ENCODE measurements around the gene CCR7. TPM values are rescaled to one million over a fixed set of nuclear protein-coding genes. Genes with fewer than 3 reads are reported as not detected.

Gene CCR7
- total and polyA plus RNA-seq, 2 donors from 2014 or later: 0.17 to 7.1 TPM

DNA sequence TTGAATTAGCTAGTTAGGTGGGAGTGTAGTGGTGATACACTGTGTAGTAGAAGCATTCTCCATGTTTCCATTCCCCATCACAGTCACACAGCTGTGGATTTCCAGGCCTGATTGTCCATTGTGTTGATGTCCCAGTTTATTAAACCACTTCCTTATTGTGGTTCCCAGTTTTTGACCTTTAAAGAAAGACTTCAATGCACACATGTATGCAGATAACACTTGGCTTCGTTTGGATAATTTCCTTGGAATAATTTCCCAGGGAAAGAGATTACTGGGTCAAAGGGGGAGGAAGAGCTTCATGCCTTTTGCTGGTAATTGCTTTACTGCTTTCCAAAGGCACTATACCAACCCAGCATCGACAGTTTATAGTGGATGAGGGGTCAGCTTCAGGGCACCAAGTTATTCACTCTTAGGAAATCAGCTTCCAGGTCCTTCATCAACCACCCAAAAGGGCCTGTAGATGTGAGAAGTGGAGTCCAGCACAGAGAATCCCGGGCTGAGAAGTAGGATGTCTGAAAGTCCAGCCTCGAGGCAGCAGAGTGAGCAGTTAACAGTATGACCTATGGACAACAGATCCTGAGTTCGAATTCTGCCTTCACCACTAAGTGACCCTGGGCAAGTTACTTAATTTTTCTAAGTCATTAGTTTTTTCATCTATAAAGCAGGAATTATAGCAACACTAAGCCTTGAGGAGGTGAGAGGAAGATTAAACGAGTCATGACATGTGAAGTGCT is 32.6 kb downstream of the CCR7 start:
- intact Hi-C loops (cut with DNase I): loop anchor here (10.0 kb wide), 1 partner anchor 88 kb away; the partner anchor contains the start of gene IGFBP4
- DNase-seq (peak in 1 of 5 donors; percentile 41), FAIRE-seq (no peak)
- Histone ChIP-seq H3K4me3 (ENCODE audit: low read length in 3 of 3) (no peak overlapping the region), H3K27me3 (ENCODE audit: control insufficient read depth, insufficient read depth, low read length) (no peaks in the 10 kb centered on the region), H3K9ac (ENCODE audit: low read length in 3 of 3) (peak overlapping the region in 1 of 3 donors; percentile 53), H3K4me1 (ENCODE audit: control insufficient read depth in 2 of 3, insufficient read depth in 2 of 3, low read depth in 1 of 3, low read length in 3 of 3) (peaks cover 2 to 28% (median 21%) of the 10 kb centered on the region in 3 donors), H3K9me3 (ENCODE audit: control insufficient read depth in 2 of 3, insufficient read depth in 1 of 3, low read length in 3 of 3) (no peaks in the 10 kb centered on the region), H3K36me3 (ENCODE audit: control insufficient read depth in 2 of 3, insufficient read depth in 3 of 3, low read length in 3 of 3) (no peaks in the 10 kb centered on the region), H3K27ac (ENCODE audit: low read depth in 2 of 2, low read length in 2 of 2) (peak overlapping the region in 1 of 2 donors; percentile 15)
- TF ChIP-seq, protein P1, sequence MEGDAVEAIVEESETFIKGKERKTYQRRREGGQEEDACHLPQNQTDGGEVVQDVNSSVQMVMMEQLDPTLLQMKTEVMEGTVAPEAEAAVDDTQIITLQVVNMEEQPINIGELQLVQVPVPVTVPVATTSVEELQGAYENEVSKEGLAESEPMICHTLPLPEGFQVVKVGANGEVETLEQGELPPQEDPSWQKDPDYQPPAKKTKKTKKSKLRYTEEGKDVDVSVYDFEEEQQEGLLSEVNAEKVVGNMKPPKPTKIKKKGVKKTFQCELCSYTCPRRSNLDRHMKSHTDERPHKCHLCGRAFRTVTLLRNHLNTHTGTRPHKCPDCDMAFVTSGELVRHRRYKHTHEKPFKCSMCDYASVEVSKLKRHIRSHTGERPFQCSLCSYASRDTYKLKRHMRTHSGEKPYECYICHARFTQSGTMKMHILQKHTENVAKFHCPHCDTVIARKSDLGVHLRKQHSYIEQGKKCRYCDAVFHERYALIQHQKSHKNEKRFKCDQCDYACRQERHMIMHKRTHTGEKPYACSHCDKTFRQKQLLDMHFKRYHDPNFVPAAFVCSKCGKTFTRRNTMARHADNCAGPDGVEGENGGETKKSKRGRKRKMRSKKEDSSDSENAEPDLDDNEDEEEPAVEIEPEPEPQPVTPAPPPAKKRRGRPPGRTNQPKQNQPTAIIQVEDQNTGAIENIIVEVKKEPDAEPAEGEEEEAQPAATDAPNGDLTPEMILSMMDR (IDR thresholded peaks at IDR 0.05; ENCODE audit: borderline replicate concordance, extremely low read depth, insufficient read depth): no peak

DNA sequence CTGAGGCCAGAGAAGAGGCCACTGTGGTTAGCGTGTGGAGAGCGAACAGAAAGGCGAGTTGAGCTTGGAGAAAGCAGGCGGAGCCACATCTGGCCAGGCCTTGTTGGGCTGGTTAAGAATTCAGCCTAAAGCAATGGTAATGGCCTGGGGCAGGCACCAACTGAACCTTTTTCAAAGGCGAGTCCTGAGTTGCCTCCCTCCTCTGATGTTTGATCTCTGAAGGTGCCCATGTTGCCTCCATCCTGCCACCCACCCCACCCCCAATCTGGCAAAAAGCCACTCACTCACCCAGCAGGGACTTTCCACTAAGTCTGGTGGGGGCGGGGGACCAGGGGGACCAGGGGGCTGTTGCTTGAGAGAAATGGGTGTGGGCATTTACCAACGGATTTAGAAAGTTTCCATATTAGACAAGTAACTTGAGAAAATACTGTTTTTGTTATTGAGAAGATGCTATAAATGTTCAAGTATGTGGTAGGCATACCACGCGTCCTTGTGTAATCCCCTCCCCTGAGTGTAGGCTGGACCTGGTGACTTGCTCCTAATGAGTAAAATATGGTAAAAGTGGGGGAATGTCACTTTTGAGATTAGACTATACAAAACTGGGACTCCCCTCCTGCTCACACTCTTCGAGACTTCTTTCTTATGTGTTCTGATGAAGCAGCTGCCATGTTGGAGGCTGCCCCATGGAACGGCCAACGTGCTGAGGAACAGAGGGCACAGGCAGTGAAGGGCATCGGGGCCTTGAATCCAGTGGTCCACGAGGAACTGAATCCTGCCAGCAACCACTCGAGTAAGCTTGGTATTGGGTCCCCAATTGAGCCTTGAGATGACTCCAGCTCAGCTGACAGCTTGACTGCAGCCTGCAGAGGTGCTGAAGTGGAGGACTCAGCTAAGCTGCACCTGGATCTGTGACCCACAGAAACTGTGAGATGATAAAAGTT is 34.0 kb downstream of the CCR7 start:
- Histone ChIP-seq H3K27ac (ENCODE audit: low read depth in 2 of 2, low read length in 2 of 2) (no peak overlapping the region), H3K9me3 (ENCODE audit: control insufficient read depth in 2 of 3, insufficient read depth in 1 of 3, low read length in 3 of 3) (no peaks in the 10 kb centered on the region), H3K27me3 (ENCODE audit: control insufficient read depth, insufficient read depth, low read length) (no peaks in the 10 kb centered on the region), H3K4me3 (ENCODE audit: low read length in 3 of 3) (no peak overlapping the region), H3K9ac (ENCODE audit: low read length in 3 of 3) (no peak overlapping the region), H3K36me3 (ENCODE audit: control insufficient read depth in 2 of 3, insufficient read depth in 3 of 3, low read length in 3 of 3) (no peaks in the 10 kb centered on the region), H3K4me1 (ENCODE audit: control insufficient read depth in 2 of 3, insufficient read depth in 2 of 3, low read depth in 1 of 3, low read length in 3 of 3) (peaks cover 2 to 21% (median 21%) of the 10 kb centered on the region in 3 donors)
- intact Hi-C loops (cut with DNase I): loop anchor here (10.0 kb wide), 1 partner anchor 87 kb away; the partner anchor contains the start of gene IGFBP4
- FAIRE-seq (no peak), DNase-seq (no peak)
- TF ChIP-seq, protein P1 (IDR thresholded peaks at IDR 0.05; ENCODE audit: borderline replicate concordance, extremely low read depth, insufficient read depth): no peak

DNA sequence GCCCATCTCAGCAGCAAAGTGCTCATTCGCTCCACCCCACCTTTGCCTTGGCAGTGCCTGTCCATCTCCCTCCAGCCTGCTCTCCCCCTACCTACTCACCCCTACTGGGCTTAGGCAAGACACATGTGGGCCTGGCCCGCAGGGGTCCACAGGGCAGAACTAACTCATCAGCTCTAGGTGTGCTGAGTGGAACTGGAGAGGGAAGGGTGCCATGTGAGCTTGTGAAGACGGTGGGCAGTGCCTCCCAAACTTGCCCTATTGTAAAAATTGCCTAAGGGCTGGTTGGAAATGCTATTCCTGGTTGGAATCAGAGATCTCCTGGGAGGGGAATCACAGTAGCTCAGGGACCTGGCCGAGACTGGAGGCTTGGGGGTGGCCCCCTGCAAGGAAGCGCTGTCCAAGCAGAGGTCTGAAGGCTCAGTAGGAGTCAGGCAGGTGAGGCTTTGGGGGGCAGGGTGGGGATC is 34.7 kb downstream of the CCR7 start:
- Histone ChIP-seq H3K27me3 (ENCODE audit: control insufficient read depth, insufficient read depth, low read length) (no peaks in the 10 kb centered on the region), H3K27ac (ENCODE audit: low read depth in 2 of 2, low read length in 2 of 2) (no peak overlapping the region), H3K36me3 (ENCODE audit: control insufficient read depth in 2 of 3, insufficient read depth in 3 of 3, low read length in 3 of 3) (no peaks in the 10 kb centered on the region), H3K4me1 (ENCODE audit: control insufficient read depth in 2 of 3, insufficient read depth in 2 of 3, low read depth in 1 of 3, low read length in 3 of 3) (peaks cover 2 to 16% (median 15%) of the 10 kb centered on the region in 3 donors), H3K9me3 (ENCODE audit: control insufficient read depth in 2 of 3, insufficient read depth in 1 of 3, low read length in 3 of 3) (no peaks in the 10 kb centered on the region), H3K4me3 (ENCODE audit: low read length in 3 of 3) (no peak overlapping the region), H3K9ac (ENCODE audit: low read length in 3 of 3) (no peak overlapping the region)
- FAIRE-seq (no peak), DNase-seq (peak in 1 of 5 donors; percentile 28)
- TF ChIP-seq, protein P1 (IDR thresholded peaks at IDR 0.05; ENCODE audit: borderline replicate concordance, extremely low read depth, insufficient read depth): no peak
- intact Hi-C loops (cut with DNase I): loop anchor here (10.0 kb wide), 1 partner anchor 86 kb away; the partner anchor contains the start of gene IGFBP4
